HepG2 (cell line): ENCODE results near the gene KAT6B. TPM values are rescaled to one million over a fixed set of nuclear protein-coding genes. Genes with fewer than 3 reads are reported as not detected.

Experiments used
- ATAC-seq: fragments of 200-7000 bp; cut with Tn5 transposase; 3 replicates; pipeline ENCODE4 v1.9.1; 2020; ENCODE audit warnings: mild to moderate bottlenecking, moderate library complexity
- BruUV-seq: library from RNA; stranded (reverse); fragments of 400-500 nt; replicated peaks from 2 replicates; lab custom pipeline; 2021; lab: Mats Ljungman, UMichigan
- CTCF ChIA-PET: fragments of 300-600 bp; formaldehyde crosslinking; extraction: SDS; loops from one replicate; lab custom pipeline; 2021; ENCODE audit warnings: low total read pairs, inconsistent platforms, low intra/inter-chr PET ratio; lab: Yijun Ruan, JAX
- POLR2A ChIA-PET: fragments of 350-600 bp; sonication (Branson Sonifier 250); formaldehyde crosslinking; loops from one replicate; lab custom pipeline; 2020; ENCODE audit warnings: antibody characterized with exemption, inconsistent platforms; lab: Yijun Ruan, JAX
- DNase-seq: peaks from one replicate; pipeline ENCODE4 v3.0.0-alpha.2; 2015; ENCODE audit warnings: low spot score
- FAIRE-seq: peaks from 3 replicates; lab custom pipeline; 2011; peaks lifted over from hg19 to GRCh38; lab: Jason Lieb, UNC
- H2AFZ ChIP-seq: one replicate; pipeline ENCODE4 v1.6.1; 2011; ENCODE audit warnings: low read length, inconsistent platforms
- H3K27ac ChIP-seq: fragments of 300-600 bp; 3 replicates; pipeline ENCODE4 v1.8.0; 2011; ENCODE audit warnings: mixed run types, mild to moderate bottlenecking, mixed read lengths, low read length, inconsistent platforms; ENCODE audit not compliant: insufficient read depth; ENCODE audit errors: extremely low read length
- H3K27me3 ChIP-seq, 2 experiments: fragments of 200-600 bp in 1 of 2; 2 replicates in 1 of 2; 3 replicates in 1 of 2; pipeline versions ENCODE4 v1.6.0 to v1.8.0; 2011; ENCODE audit warnings: low read length in 2 of 2, mild to moderate bottlenecking in 2 of 2, moderate library complexity in 2 of 2, inconsistent platforms in 1 of 2; ENCODE audit not compliant: insufficient read depth in 2 of 2, control insufficient read depth in 1 of 2
- H3K36me3 ChIP-seq, 2 experiments: fragments of 200-600 bp in 1 of 2; replicated peaks in 1 of 2; 2 replicates in 1 of 2; 3 replicates in 1 of 2; pipeline versions ENCODE4 v1.5.1 to v1.8.0; 2011; ENCODE audit warnings: low read length in 2 of 2, inconsistent platforms in 1 of 2; ENCODE audit not compliant: insufficient read depth in 2 of 2, control insufficient read depth in 1 of 2
- H3K4me1 ChIP-seq: 2 replicates; pipeline ENCODE4 v1.5.1; 2012; ENCODE audit warnings: low read length, inconsistent platforms; ENCODE audit not compliant: insufficient read depth
- H3K4me2 ChIP-seq: 2 replicates; pipeline ENCODE4 v1.6.0; 2011; ENCODE audit warnings: low read depth, low read length, inconsistent platforms
- H3K4me3 ChIP-seq, 3 experiments: fragments of 200-600 bp in 1 of 3; sonication (generic), shearing (Covaris generic) in 1 of 3; replicated peaks in 1 of 3; 2 replicates each; pipeline ENCODE4 v1.5.1; 2011 to 2016; ENCODE audit warnings: low read length in 3 of 3, inconsistent platforms in 2 of 3, low read depth in 2 of 3, mild to moderate bottlenecking in 2 of 3, control low read depth in 1 of 3, mixed read lengths in 1 of 3; ENCODE audit not compliant: insufficient read depth in 1 of 3
- H3K79me2 ChIP-seq: one replicate; pipeline ENCODE4 v1.6.1; 2011; ENCODE audit warnings: low read length, inconsistent platforms; ENCODE audit not compliant: insufficient read depth
- H3K9ac ChIP-seq: 2 replicates; pipeline ENCODE4 v1.6.0; 2011; ENCODE audit warnings: mild to moderate bottlenecking, low read depth, low read length, inconsistent platforms; ENCODE audit not compliant: insufficient read depth
- H3K9me3 ChIP-seq: 2 replicates; pipeline ENCODE4 v1.5.1; 2012; ENCODE audit warnings: mild to moderate bottlenecking, low read length
- H4K20me1 ChIP-seq: 2 replicates; pipeline ENCODE4 v1.6.0; 2011; ENCODE audit warnings: inconsistent platforms, mild to moderate bottlenecking, low read length, moderate library complexity; ENCODE audit not compliant: insufficient read depth
- DNMT1 ChIP-seq: sonication (generic); formaldehyde crosslinking; IDR thresholded peaks from 2 replicates; pipeline ENCODE4 v1.5.1; 2020; ENCODE audit warnings: mild to moderate bottlenecking, missing genetic modification reagents
- FOXK1 ChIP-seq: sonication (generic); formaldehyde crosslinking; IDR thresholded peaks from 2 replicates; pipeline ENCODE4 v1.4.0; 2020; ENCODE audit warnings: low read depth, missing genetic modification reagents, borderline replicate concordance
- HNF4G ChIP-seq, 2 experiments: sonication (generic) in 1 of 2; formaldehyde crosslinking in 1 of 2; IDR thresholded peaks; 2 replicates each; pipeline versions ENCODE4 v1.4.0 to v1.6.1; 2011 to 2020; ENCODE audit warnings: borderline replicate concordance in 2 of 2, low read depth in 2 of 2, mild to moderate bottlenecking in 2 of 2, low read length in 1 of 2, missing genetic modification reagents in 1 of 2, moderate library complexity in 1 of 2
- HOMEZ ChIP-seq: IDR thresholded peaks from 2 replicates; pipeline ENCODE4 v1.6.1; 2016; ENCODE audit warnings: low read depth
- HOXA7 ChIP-seq: sonication (generic); formaldehyde crosslinking; IDR thresholded peaks from 2 replicates; pipeline ENCODE4 v1.8.1; 2022; ENCODE audit warnings: mild to moderate bottlenecking, missing genetic modification reagents, moderate library complexity
- NFKB2 ChIP-seq: sonication (generic); formaldehyde crosslinking; IDR thresholded peaks from 2 replicates; pipeline ENCODE4 v1.4.0; 2020; ENCODE audit warnings: missing genetic modification reagents, borderline replicate concordance
- PCBP2 ChIP-seq: fragments of 200-400 bp; formaldehyde crosslinking; optimal IDR thresholded peaks from 2 replicates; pipeline ENCODE3; 2018; ENCODE audit warnings: low read length, low read depth; ENCODE audit not compliant: poor library complexity, severe bottlenecking
- RORA ChIP-seq: sonication (generic); formaldehyde crosslinking; IDR thresholded peaks from 2 replicates; pipeline ENCODE4 v1.5.0; 2020; ENCODE audit warnings: mild to moderate bottlenecking, missing genetic modification reagents, moderate library complexity
- SYNCRIP ChIP-seq: fragments of 200-400 bp; formaldehyde crosslinking; IDR thresholded peaks from 2 replicates; pipeline ENCODE4 v1.6.1; 2018; ENCODE audit warnings: mild to moderate bottlenecking, low read depth, low read length; ENCODE audit not compliant: insufficient read depth
- TEAD2 ChIP-seq: sonication (generic); formaldehyde crosslinking; IDR thresholded peaks from 2 replicates; pipeline ENCODE4 v1.9.0; 2021; ENCODE audit warnings: missing genetic modification reagents
- THYN1 ChIP-seq: sonication (generic); formaldehyde crosslinking; IDR thresholded peaks from 2 replicates; pipeline ENCODE4 v1.8.1; 2023; ENCODE audit warnings: low read depth, mild to moderate bottlenecking, moderate library complexity, missing genetic modification reagents, borderline replicate concordance
- ZFP62 ChIP-seq: sonication (generic); formaldehyde crosslinking; IDR thresholded peaks from 2 replicates; pipeline ENCODE4 v1.4.0; 2020; ENCODE audit warnings: missing genetic modification reagents
- ZNF547 ChIP-seq: sonication (generic); formaldehyde crosslinking; IDR thresholded peaks from 2 replicates; pipeline ENCODE4 v1.5.1; 2020; ENCODE audit warnings: mild to moderate bottlenecking, missing genetic modification reagents
- WGBS: methylation state at CpG from one replicate; pipeline ENCODE4 v1.1.6; 2017; ENCODE audit warnings: low lambda C conversion rate; 5-methylcytosine and 5-hydroxymethylcytosine counted together
- in situ Hi-C: cut with HindIII; loops from 2 replicates; pipeline ENCODE4 v1.10.0; 2017; ENCODE audit warnings: low pct_unique_long_range_greater_than_20kb; ENCODE audit not compliant: extremely low pct_ligation_motif_present
- intact Hi-C: fragments of 100-400 bp; cut with micrococcal nuclease; formaldehyde crosslinking; loops from one replicate; pipeline ENCODE4 v1.10.0; 2022; ENCODE audit not compliant: unreplicated experiment
- polyA plus RNA-seq, 8 experiments: library from polyadenylated mRNA; depleted of rRNA in 3 of 8; stranded (reverse) in 7 of 8; unstranded in 1 of 8; fragments of >200 nt; fragmentation: Illumina TruSeq in 4 of 8; extraction: Trizol in 4 of 8; gene quantifications; 2 replicates each; pipeline versions ENCODE4 v1.2.1 to v1.2.3, GENCODE V29; 2011 to 2016; ENCODE audit warnings: low read depth in 4 of 8, missing spikeins in 1 of 8, mixed read lengths in 1 of 8; ENCODE audit not compliant: insufficient read depth in 1 of 8
- total RNA-seq, 5 experiments: library from RNA; depleted of rRNA; stranded (reverse); fragments of >200 nt; fragmentation: Illumina TruSeq; extraction: Trizol; gene quantifications; 2 replicates each; pipeline ENCODE4 v1.2.3, GENCODE V29; 2016; ENCODE audit warnings: low read depth in 1 of 5
- TF ChIP-seq, protein P1 (sequence below): sonication (generic); formaldehyde crosslinking; IDR thresholded peaks from 2 replicates; pipeline ENCODE4 v1.5.1; 2020; ENCODE audit warnings: mild to moderate bottlenecking, missing genetic modification reagents
- TF ChIP-seq, protein P2 (sequence below): sonication (generic); formaldehyde crosslinking; IDR thresholded peaks from 2 replicates; pipeline ENCODE4 v1.4.0; 2020; ENCODE audit warnings: missing genetic modification reagents
- TF ChIP-seq, protein P3 (sequence below): sonication (generic); formaldehyde crosslinking; IDR thresholded peaks from 2 replicates; pipeline ENCODE4 v1.5.0; 2020; ENCODE audit warnings: missing genetic modification reagents

Gene KAT6B
- total and polyA plus RNA-seq, 2 of the 13 experiments (the other 11 are each of a cell fraction or from before 2014, with no cell fraction given) = 3.0 to 9.5 TPM

- in situ Hi-C loops = no loop called here
- ATAC-seq = no peak
- TF ChIP-seq, protein P1, sequence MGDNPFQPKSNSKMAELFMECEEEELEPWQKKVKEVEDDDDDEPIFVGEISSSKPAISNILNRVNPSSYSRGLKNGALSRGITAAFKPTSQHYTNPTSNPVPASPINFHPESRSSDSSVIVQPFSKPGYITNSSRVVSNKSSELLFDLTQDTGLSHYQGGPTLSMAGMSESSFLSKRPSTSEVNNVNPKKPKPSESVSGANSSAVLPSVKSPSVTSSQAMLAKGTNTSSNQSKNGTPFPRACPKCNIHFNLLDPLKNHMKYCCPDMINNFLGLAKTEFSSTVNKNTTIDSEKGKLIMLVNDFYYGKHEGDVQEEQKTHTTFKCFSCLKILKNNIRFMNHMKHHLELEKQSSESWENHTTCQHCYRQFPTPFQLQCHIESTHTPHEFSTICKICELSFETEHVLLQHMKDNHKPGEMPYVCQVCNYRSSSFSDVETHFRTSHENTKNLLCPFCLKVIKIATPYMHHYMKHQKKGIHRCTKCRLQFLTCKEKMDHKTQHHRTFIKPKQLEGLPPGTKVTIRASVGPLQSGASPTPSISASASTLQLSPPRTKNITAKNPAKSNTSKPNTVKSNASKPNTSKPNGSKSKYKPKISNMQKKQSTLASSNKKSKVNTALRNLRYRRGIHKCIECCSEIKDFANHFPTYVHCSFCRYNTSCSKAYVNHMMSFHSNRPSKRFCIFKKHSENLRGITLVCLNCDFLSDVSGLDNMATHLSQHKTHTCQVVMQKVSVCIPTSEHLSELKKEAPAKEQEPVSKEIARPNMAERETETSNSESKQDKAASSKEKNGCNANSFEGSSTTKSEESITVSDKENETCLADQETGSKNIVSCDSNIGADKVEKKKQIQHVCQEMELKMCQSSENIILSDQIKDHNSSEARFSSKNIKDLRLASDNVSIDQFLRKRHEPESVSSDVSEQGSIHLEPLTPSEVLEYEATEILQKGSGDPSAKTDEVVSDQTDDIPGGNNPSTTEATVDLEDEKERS (CRISPR knock-in tag) = no peak
- no peak for TF ChIP-seq DNMT1 (CRISPR knock-in tag)
- no peak for TF ChIP-seq HOXA7 (CRISPR knock-in tag)
- TF ChIP-seq, protein P2, sequence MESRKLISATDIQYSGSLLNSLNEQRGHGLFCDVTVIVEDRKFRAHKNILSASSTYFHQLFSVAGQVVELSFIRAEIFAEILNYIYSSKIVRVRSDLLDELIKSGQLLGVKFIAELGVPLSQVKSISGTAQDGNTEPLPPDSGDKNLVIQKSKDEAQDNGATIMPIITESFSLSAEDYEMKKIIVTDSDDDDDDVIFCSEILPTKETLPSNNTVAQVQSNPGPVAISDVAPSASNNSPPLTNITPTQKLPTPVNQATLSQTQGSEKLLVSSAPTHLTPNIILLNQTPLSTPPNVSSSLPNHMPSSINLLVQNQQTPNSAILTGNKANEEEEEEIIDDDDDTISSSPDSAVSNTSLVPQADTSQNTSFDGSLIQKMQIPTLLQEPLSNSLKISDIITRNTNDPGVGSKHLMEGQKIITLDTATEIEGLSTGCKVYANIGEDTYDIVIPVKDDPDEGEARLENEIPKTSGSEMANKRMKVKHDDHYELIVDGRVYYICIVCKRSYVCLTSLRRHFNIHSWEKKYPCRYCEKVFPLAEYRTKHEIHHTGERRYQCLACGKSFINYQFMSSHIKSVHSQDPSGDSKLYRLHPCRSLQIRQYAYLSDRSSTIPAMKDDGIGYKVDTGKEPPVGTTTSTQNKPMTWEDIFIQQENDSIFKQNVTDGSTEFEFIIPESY (CRISPR knock-in tag) = no peak
- TF ChIP-seq SYNCRIP = no peak
- TF ChIP-seq RORA (CRISPR knock-in tag) = no peak
- no peak for TF ChIP-seq THYN1
- no peak for TF ChIP-seq PCBP2
- TF ChIP-seq, protein P3, sequence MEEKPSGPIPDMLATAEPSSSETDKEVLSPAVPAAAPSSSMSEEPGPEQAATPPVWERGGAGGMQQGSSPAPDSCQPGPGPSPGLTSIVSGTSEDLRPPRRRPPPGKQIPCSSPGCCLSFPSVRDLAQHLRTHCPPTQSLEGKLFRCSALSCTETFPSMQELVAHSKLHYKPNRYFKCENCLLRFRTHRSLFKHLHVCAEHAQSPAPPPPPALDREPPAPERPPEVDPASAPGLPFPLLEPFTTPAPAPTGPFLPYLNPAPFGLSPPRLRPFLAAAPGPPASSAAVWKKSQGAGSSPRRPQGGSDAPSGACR (CRISPR knock-in tag) = no peak
- no peak for TF ChIP-seq HOMEZ (CRISPR knock-in tag)
- TF ChIP-seq NFKB2 (CRISPR knock-in tag) = no peak
- TF ChIP-seq TEAD2 (CRISPR knock-in tag) = no peak
- TF ChIP-seq HNF4G (IDR thresholded peaks at IDR 0.05; ENCODE audit: borderline replicate concordance, low read depth, low read length) = no peak
- TF ChIP-seq HNF4G (CRISPR knock-in tag; IDR thresholded peaks at IDR 0.05; ENCODE audit: borderline replicate concordance, low read depth) = no peak
- no peak for TF ChIP-seq FOXK1 (CRISPR knock-in tag)
- TF ChIP-seq ZNF547 (CRISPR knock-in tag) = no peak
- TF ChIP-seq ZFP62 (CRISPR knock-in tag) = no peak
Measured at GRCh38 chr10:74863551-74863950, 37.2 kb downstream of the KAT6B start.

More at GRCh38 chr10:74863551-74863950, 37.2 kb downstream of the KAT6B start:
- no peaks in the 10 kb centered on the region for H3K4me1 ChIP-seq
- no peaks in the 10 kb centered on the region for H3K79me2 ChIP-seq
- CTCF ChIA-PET = no interaction called here
- H3K27me3 ChIP-seq = no peaks in the 10 kb centered on the region
- FAIRE-seq (no peak), DNase-seq (no peak)
- H4K20me1 ChIP-seq = no peaks in the 10 kb centered on the region
- no peak overlapping the region for H3K27ac ChIP-seq
- no peak overlapping the region for H3K4me2 ChIP-seq
- BruUV-seq = no TSS peak
- no peak overlapping the region for H3K9ac ChIP-seq
- intact Hi-C loops = no loop called here
- no peak overlapping the region for H2AFZ ChIP-seq
- POLR2A ChIA-PET = no interaction called here
- no peak overlapping the region for H3K4me3 ChIP-seq
- H3K36me3 ChIP-seq = no peaks in the 10 kb centered on the region
- 95% methylated on average over 2 of the region's 2 CpGs for WGBS
- H3K9me3 ChIP-seq = no peaks in the 10 kb centered on the region
